Endothelial cell of umbilical vein (primary cell): Measurements from ENCODE around the gene NBEAL2. TPM values are rescaled to one million over a fixed set of nuclear protein-coding genes. Genes with fewer than 3 reads are reported as not detected.

ENCODE experiments used
- BruUV-seq: library from RNA; stranded (reverse); fragments of 400-500 nt; replicated peaks from 2 replicates; lab custom pipeline; 2021; lab: Mats Ljungman, UMichigan
- CTCF ChIA-PET: fragments of 300-600, 350-600 bp; sonication (Branson Sonifier 250); formaldehyde crosslinking; loops from one replicate; lab custom pipeline; 2021; ENCODE audit warnings: antibody characterized with exemption, inconsistent platforms; lab: Charles Lee
- POLR2A ChIA-PET: fragments of 300-600, 350-600 bp; sonication (Branson Sonifier 250); formaldehyde crosslinking; loops from one replicate; lab custom pipeline; 2021; ENCODE audit warnings: antibody characterized with exemption, inconsistent platforms; lab: Charles Lee
- DNase-seq: peaks from one replicate; pipeline ENCODE4 v3.0.0-alpha.2; 2011; ENCODE audit warnings: low read depth, low spot score
- FAIRE-seq: peaks from 2 replicates; lab custom pipeline; 2011; peaks lifted over from hg19 to GRCh38; lab: Jason Lieb, UNC
- H2AFZ ChIP-seq: 2 replicates; pipeline ENCODE4 v1.6.0; 2012; ENCODE audit warnings: low read depth, low read length, control low read depth, inconsistent platforms
- H3K27ac ChIP-seq: 2 replicates; pipeline ENCODE4 v1.5.1; 2011; ENCODE audit warnings: low read depth, mild to moderate bottlenecking, control low read depth, low read length, moderate library complexity; ENCODE audit not compliant: insufficient read depth
- H3K27me3 ChIP-seq, 2 experiments: 2 replicates each; pipeline versions ENCODE4 v1.6.0 to v1.6.1; 2011; ENCODE audit warnings: low read length in 2 of 2, mixed read lengths in 1 of 2; ENCODE audit not compliant: control insufficient read depth in 2 of 2, insufficient read depth in 2 of 2
- H3K36me3 ChIP-seq, 2 experiments: 2 replicates in 1 of 2; 3 replicates in 1 of 2; pipeline ENCODE4 v1.5.1; 2011; ENCODE audit warnings: low read length in 2 of 2, mild to moderate bottlenecking in 1 of 2, moderate library complexity in 1 of 2; ENCODE audit not compliant: control insufficient read depth in 2 of 2, insufficient read depth in 2 of 2; ENCODE audit errors: extremely low read depth in 1 of 2
- H3K4me1 ChIP-seq: 3 replicates; pipeline ENCODE4 v1.5.1; 2011; ENCODE audit warnings: mild to moderate bottlenecking, low read length; ENCODE audit not compliant: control insufficient read depth, insufficient read depth; ENCODE audit errors: extremely low read depth
- H3K4me2 ChIP-seq: 2 replicates; pipeline ENCODE4 v1.6.1; 2011; ENCODE audit warnings: low read length, control low read depth, mixed read lengths; ENCODE audit not compliant: insufficient read depth
- H3K4me3 ChIP-seq, 3 experiments: fragments of 200-600 bp in 1 of 3; sonication (generic), shearing (Covaris generic) in 1 of 3; replicated peaks in 1 of 3; 2 replicates each; pipeline ENCODE4 v1.5.1; 2011 to 2016; ENCODE audit warnings: control low read depth in 3 of 3, low read length in 3 of 3, mild to moderate bottlenecking in 2 of 3, inconsistent platforms in 1 of 3, low read depth in 1 of 3, moderate library complexity in 1 of 3; ENCODE audit not compliant: insufficient read depth in 1 of 3
- H3K79me2 ChIP-seq: 2 replicates; pipeline ENCODE4 v1.6.0; 2012; ENCODE audit warnings: low read length, inconsistent platforms; ENCODE audit not compliant: control insufficient read depth, insufficient read depth
- H3K9ac ChIP-seq: replicated peaks from 2 replicates; pipeline ENCODE3; 2011; ENCODE audit warnings: low read length, control low read depth; ENCODE audit not compliant: insufficient read depth; ENCODE audit errors: extremely low read depth
- H3K9me1 ChIP-seq: replicated peaks from 3 replicates; pipeline ENCODE4 v1.6.0; 2011; ENCODE audit warnings: mild to moderate bottlenecking, low read length; ENCODE audit not compliant: control insufficient read depth, insufficient read depth; ENCODE audit errors: extremely low read depth
- H3K9me3 ChIP-seq: replicated peaks from 2 replicates; pipeline ENCODE4 v1.5.1; 2012; ENCODE audit warnings: low read length, inconsistent platforms; ENCODE audit not compliant: control insufficient read depth, insufficient read depth
- H4K20me1 ChIP-seq: replicated peaks from 2 replicates; pipeline ENCODE3; 2011; ENCODE audit warnings: mild to moderate bottlenecking, low read length; ENCODE audit not compliant: control insufficient read depth, insufficient read depth; ENCODE audit errors: extremely low read depth
- FOS ChIP-seq: IDR thresholded peaks from 2 replicates; pipeline ENCODE4 v1.6.1; 2011; ENCODE audit warnings: mild to moderate bottlenecking, low read length, moderate library complexity, borderline replicate concordance; ENCODE audit not compliant: insufficient read depth
- GATA2 ChIP-seq: IDR thresholded peaks from 2 replicates; pipeline ENCODE4 v1.7.0; 2011; ENCODE audit warnings: low read depth, mild to moderate bottlenecking, moderate library complexity, mixed read lengths, low read length; ENCODE audit not compliant: insufficient read length, insufficient read depth
- dilution Hi-C: fragments of 300-500 bp; cut with MboI; formaldehyde crosslinking; loops from one replicate; pipeline ENCODE4 v1.15.0; 2019; ENCODE audit warnings: low sequenced_read_pairs; ENCODE audit not compliant: extremely low pct_ligation_motif_present
- intact Hi-C: fragments of 100-400 bp; cut with micrococcal nuclease; formaldehyde crosslinking; loops from one replicate; pipeline ENCODE4 v1.10.0; 2022
- polyA plus RNA-seq, 4 experiments: library from polyadenylated mRNA; depleted of rRNA in 3 of 4; stranded (reverse) in 3 of 4; unstranded in 1 of 4; fragments of >200 nt; gene quantifications; 2 replicates each; pipeline versions ENCODE4 v1.2.1 to v1.2.3, GENCODE V29; 2011 to 2012; ENCODE audit warnings: missing spikeins in 1 of 4
- total RNA-seq: library from RNA; stranded (reverse); gene quantifications from 2 replicates; pipeline ENCODE4 v1.2.3, GENCODE V29; 2021
- TF ChIP-seq, protein P1 (sequence below), 2 donors: IDR thresholded peaks; 1 replicate in 1 of 2; 2 replicates in 1 of 2; pipeline ENCODE4 v1.5.1; 2011; ENCODE audit warnings: low read length in 2 of 2, mild to moderate bottlenecking in 2 of 2, moderate library complexity in 2 of 2, control low read depth in 1 of 2, inconsistent platforms in 1 of 2, low read depth in 1 of 2; ENCODE audit not compliant: insufficient read depth in 1 of 2; ENCODE audit errors: extremely low read depth in 1 of 2

NBEAL2 gene
- total and polyA plus RNA-seq, 2 donors (not counting 3 experiments of a cell fraction or from before 2014, with no cell fraction given), result 48.0 to 84.7 TPM

GRCh38 chr3:46930166-46930944 is 49.1 kb upstream of the NBEAL2 start:
- no peak overlapping the region for H3K4me3 ChIP-seq
- H4K20me1 ChIP-seq, result no peaks in the 10 kb centered on the region
- no peak overlapping the region for H3K4me2 ChIP-seq
- no peaks in the 10 kb centered on the region for H3K9me3 ChIP-seq
- peaks cover 0 to 3% of the 10 kb centered on the region in 2 experiments for H3K36me3 ChIP-seq
- TF ChIP-seq GATA2, result no peak
- TF ChIP-seq FOS, result no peak
- TF ChIP-seq, protein P1, sequence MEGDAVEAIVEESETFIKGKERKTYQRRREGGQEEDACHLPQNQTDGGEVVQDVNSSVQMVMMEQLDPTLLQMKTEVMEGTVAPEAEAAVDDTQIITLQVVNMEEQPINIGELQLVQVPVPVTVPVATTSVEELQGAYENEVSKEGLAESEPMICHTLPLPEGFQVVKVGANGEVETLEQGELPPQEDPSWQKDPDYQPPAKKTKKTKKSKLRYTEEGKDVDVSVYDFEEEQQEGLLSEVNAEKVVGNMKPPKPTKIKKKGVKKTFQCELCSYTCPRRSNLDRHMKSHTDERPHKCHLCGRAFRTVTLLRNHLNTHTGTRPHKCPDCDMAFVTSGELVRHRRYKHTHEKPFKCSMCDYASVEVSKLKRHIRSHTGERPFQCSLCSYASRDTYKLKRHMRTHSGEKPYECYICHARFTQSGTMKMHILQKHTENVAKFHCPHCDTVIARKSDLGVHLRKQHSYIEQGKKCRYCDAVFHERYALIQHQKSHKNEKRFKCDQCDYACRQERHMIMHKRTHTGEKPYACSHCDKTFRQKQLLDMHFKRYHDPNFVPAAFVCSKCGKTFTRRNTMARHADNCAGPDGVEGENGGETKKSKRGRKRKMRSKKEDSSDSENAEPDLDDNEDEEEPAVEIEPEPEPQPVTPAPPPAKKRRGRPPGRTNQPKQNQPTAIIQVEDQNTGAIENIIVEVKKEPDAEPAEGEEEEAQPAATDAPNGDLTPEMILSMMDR (IDR thresholded peaks at IDR 0.05; ENCODE audit: extremely low read depth in 1 of 2, insufficient read depth in 1 of 2, low read depth in 1 of 2, low read length in 2 of 2), result no peak
- peak; percentile 73 for DNase-seq
- peak overlapping the region; percentile 60 for H3K27ac ChIP-seq
- POLR2A ChIA-PET, result interaction anchor here (0.7 to 1.8 kb wide), 3 partner anchors 17 to 49 kb away, joined by 3 to 7 read pairs (median 6); partner anchors contain the start of gene NBEAL2
- no peak overlapping the region for H3K9ac ChIP-seq
- no peak overlapping the region for H2AFZ ChIP-seq
- no TSS peak for BruUV-seq
- dilution Hi-C loops (no loop called here), intact Hi-C loops (no loop called here)
- H3K27me3 ChIP-seq, result no peaks in the 10 kb centered on the region
- no peaks in the 10 kb centered on the region for H3K9me1 ChIP-seq
- CTCF ChIA-PET, result interaction anchor here (0.9 to 2.2 kb wide), 8 partner anchors 12 to 52 kb away, joined by 3 to 10 read pairs (median 4); partner anchors contain the start of gene CCDC12
- peaks cover 69% of the 10 kb centered on the region for H3K4me1 ChIP-seq
- peak; percentile 82 for FAIRE-seq
- H3K79me2 ChIP-seq, result peaks cover 76% of the 10 kb centered on the region
